Peyer's patch (tissue), 4 donors: ENCODE data around the gene MLYCD. TPM values are rescaled to one million over a fixed set of nuclear protein-coding genes. Genes with fewer than 3 reads are reported as not detected.
A peak's percentile ranks its signal among the peaks of the same experiment; 100 is the strongest.

ENCODE experiments used
- DNase-seq, 3 donors: peaks; one replicate each; pipeline ENCODE4 v3.0.0-alpha.2; 2017 to 2019
- H3K27ac ChIP-seq, 4 donors: fragments of 200-600 bp; sonication (generic); one replicate each; pipeline ENCODE4 v1.5.1; 2016 to 2019
- H3K27me3 ChIP-seq, 2 donors: fragments of 200-600 bp; sonication (generic); one replicate each; pipeline ENCODE4 v1.5.1; 2019
- H3K36me3 ChIP-seq, 3 donors: fragments of 200-600 bp; sonication (generic); one replicate each; pipeline ENCODE4 v1.5.1; 2016 to 2019
- H3K4me1 ChIP-seq, 4 donors: fragments of 200-600 bp; sonication (generic); one replicate each; pipeline ENCODE4 v1.5.1; 2016 to 2019
- H3K4me3 ChIP-seq, 4 donors: fragments of 200-600 bp; sonication (generic); 1 replicate in 3 of 4; 2 replicates in 1 of 4; pipeline ENCODE4 v1.5.1; 2016 to 2019; ENCODE audit warnings: mild to moderate bottlenecking in 1 of 4
- H3K9me3 ChIP-seq, 4 donors: fragments of 200-600 bp; sonication (generic); one replicate each; pipeline ENCODE4 v1.5.1; 2016 to 2019; ENCODE audit warnings: mild to moderate bottlenecking in 1 of 4
- CTCF ChIP-seq, 6 experiments: fragments of 450-650 bp in 4 of 6; fragments of 200-600 bp in 2 of 6; sonication (generic) in 1 of 6; IDR thresholded peaks; one replicate each; pipeline ENCODE4 v1.5.1; 2017 to 2019; ENCODE audit warnings: antibody characterized with exemption in 6 of 6, mild to moderate bottlenecking in 3 of 6, moderate library complexity in 1 of 6
- POLR2A ChIP-seq, 2 donors: fragments of 450-650 bp; IDR thresholded peaks; one replicate each; pipeline ENCODE4 v1.5.1; 2017; ENCODE audit warnings: antibody characterized with exemption in 2 of 2, mild to moderate bottlenecking in 2 of 2, moderate library complexity in 2 of 2
- total RNA-seq, 4 donors: library from RNA; depleted of rRNA; stranded (reverse); fragments of >200 nt; gene quantifications; one replicate each; pipeline ENCODE4 v1.1.0, GENCODE V29; 2016

The MLYCD gene
- total RNA-seq, 4 donors from 2014 or later, result 13.5 to 31.4 (median 31.0) TPM

GRCh38 chr16:83925095-83925905, 26.4 kb downstream of the MLYCD start:
- H3K4me1 ChIP-seq, result peaks cover 0 to 5% (median 0%) of the 10 kb centered on the region in 4 donors
- TF ChIP-seq POLR2A (IDR thresholded peaks at IDR 0.05) (no peak), CTCF (IDR thresholded peaks at IDR 0.05) (no peak)
- H3K36me3 ChIP-seq, result peaks cover 0 to 6% (median 0%) of the 10 kb centered on the region in 3 donors
- no peaks in the 10 kb centered on the region for H3K27me3 ChIP-seq
- H3K27ac ChIP-seq, result no peak overlapping the region
- no peaks in the 10 kb centered on the region for H3K9me3 ChIP-seq
- no peak for DNase-seq
- no peak overlapping the region for H3K4me3 ChIP-seq

GRCh38 chr16:83925957-83926725, 27.2 kb downstream of the MLYCD start:
- no peak for TF ChIP-seq CTCF (IDR thresholded peaks at IDR 0.05)
- no peak for TF ChIP-seq POLR2A (IDR thresholded peaks at IDR 0.05)
- no peak overlapping the region for H3K4me3 ChIP-seq
- no peak for DNase-seq
- no peaks in the 10 kb centered on the region for H3K27me3 ChIP-seq
- no peak overlapping the region for H3K27ac ChIP-seq
- H3K36me3 ChIP-seq, result peaks cover 0 to 6% (median 0%) of the 10 kb centered on the region in 3 donors
- H3K9me3 ChIP-seq, result no peaks in the 10 kb centered on the region
- H3K4me1 ChIP-seq, result peaks cover 0 to 5% (median 0%) of the 10 kb centered on the region in 4 donors

GRCh38 chr16:83926726-83927397, 27.9 kb downstream of the MLYCD start:
- H3K36me3 ChIP-seq, result peaks cover 0 to 6% (median 0%) of the 10 kb centered on the region in 3 donors
- no peaks in the 10 kb centered on the region for H3K9me3 ChIP-seq
- no peak for TF ChIP-seq POLR2A (IDR thresholded peaks at IDR 0.05)
- TF ChIP-seq CTCF (IDR thresholded peaks at IDR 0.05), result peak; percentile 31 to 97 (median 92)
- H3K4me1 ChIP-seq, result peaks cover 0 to 5% (median 0%) of the 10 kb centered on the region in 4 donors
- no peaks in the 10 kb centered on the region for H3K27me3 ChIP-seq
- DNase-seq, result peak; percentile 35 to 89 (median 87)
- H3K27ac ChIP-seq, result peak overlapping the region in 1 of 4 donors; percentile 15
- H3K4me3 ChIP-seq, result peak overlapping the region in 2 of 4 donors; percentile 18 to 19

GRCh38 chr16:83928341-83929055, 29.6 kb downstream of the MLYCD start:
- Histone ChIP-seq H3K36me3 (peaks cover 0 to 6% (median 0%) of the 10 kb centered on the region in 3 donors), H3K27me3 (no peaks in the 10 kb centered on the region), H3K27ac (no peak overlapping the region), H3K4me3 (no peak overlapping the region), H3K9me3 (no peaks in the 10 kb centered on the region), H3K4me1 (peaks cover 0 to 5% (median 0%) of the 10 kb centered on the region in 4 donors)
- TF ChIP-seq POLR2A (IDR thresholded peaks at IDR 0.05) (no peak), CTCF (IDR thresholded peaks at IDR 0.05) (no peak)
- DNase-seq, result no peak
